SK-N-SH treated with all-trans-retinoic acid at 6 μM for 48 hours (cell line): ENCODE results near the gene RASAL2.
A peak's percentile ranks its signal among the peaks of the same experiment; 100 is the strongest.

Experiments used
- ATAC-seq: fragments of 200-7000 bp; cut with Tn5 transposase; 3 replicates; pipeline ENCODE4 v1.9.1; 2020; ENCODE audit warnings: mild to moderate bottlenecking, moderate library complexity
- ARNTL ChIP-seq: fragments of 450-650 bp; formaldehyde crosslinking; IDR thresholded peaks from 2 replicates; pipeline ENCODE4 v1.5.0; 2020; ENCODE audit warnings: low read depth, mild to moderate bottlenecking, moderate library complexity, borderline replicate concordance
- BACH2 ChIP-seq: fragments of 250-450 bp; sonication (Bioruptor Pico); IDR thresholded peaks from 2 replicates; pipeline ENCODE4 v1.9.0; 2021; ENCODE audit warnings: mild to moderate bottlenecking, borderline replicate concordance
- CSDC2 ChIP-seq: fragments of 250-450 bp; sonication (Bioruptor Pico); IDR thresholded peaks from 2 replicates; pipeline ENCODE4 v1.5.0; 2020; ENCODE audit warnings: mild to moderate bottlenecking, moderate library complexity
- ESRRG ChIP-seq: fragments of 250-450 bp; sonication (Bioruptor Pico); IDR thresholded peaks from 2 replicates; pipeline ENCODE4 v1.6.1; 2021; ENCODE audit warnings: mild to moderate bottlenecking
- GLIS3 ChIP-seq: fragments of 250-450 bp; sonication (Bioruptor Pico); IDR thresholded peaks from 2 replicates; pipeline ENCODE4 v1.5.0; 2020; ENCODE audit warnings: mild to moderate bottlenecking, moderate library complexity
- ISL1 ChIP-seq: fragments of 250-450 bp; sonication (Bioruptor Pico); IDR thresholded peaks from 2 replicates; pipeline ENCODE4 v2.1.2; 2022; ENCODE audit warnings: mild to moderate bottlenecking, moderate library complexity
- PPARA ChIP-seq: fragments of 250-450 bp; sonication (Bioruptor Pico); IDR thresholded peaks from 2 replicates; pipeline ENCODE4 v1.5.0; 2020; ENCODE audit warnings: mild to moderate bottlenecking, borderline replicate concordance
- RARB ChIP-seq: fragments of 250-450 bp; sonication (Bioruptor Pico); IDR thresholded peaks from 2 replicates; pipeline ENCODE4 v1.8.0; 2021; ENCODE audit warnings: mild to moderate bottlenecking, moderate library complexity
- TCF4 ChIP-seq: fragments of 250-450 bp; sonication (Bioruptor Pico); IDR thresholded peaks from 2 replicates; pipeline ENCODE4 v1.8.0; 2021; ENCODE audit warnings: mild to moderate bottlenecking, moderate library complexity, borderline replicate concordance
- TOX ChIP-seq: fragments of 250-450 bp; sonication (Bioruptor Pico); IDR thresholded peaks from 2 replicates; pipeline ENCODE4 v1.8.0; 2021; ENCODE audit warnings: mild to moderate bottlenecking, moderate library complexity, borderline replicate concordance
- ZC3H10 ChIP-seq: fragments of 250-450 bp; sonication (Bioruptor Pico); IDR thresholded peaks from 2 replicates; pipeline ENCODE4 v1.5.1; 2021; ENCODE audit warnings: mild to moderate bottlenecking, moderate library complexity
- ZFP3 ChIP-seq: fragments of 250-450 bp; sonication (Bioruptor Pico); IDR thresholded peaks from 2 replicates; pipeline ENCODE4 v1.5.0; 2020; ENCODE audit warnings: mild to moderate bottlenecking, moderate library complexity
- ZFP30 ChIP-seq: fragments of 450-650 bp; formaldehyde crosslinking; IDR thresholded peaks from 2 replicates; pipeline ENCODE4 v1.5.0; 2022; ENCODE audit warnings: mild to moderate bottlenecking, moderate library complexity
- ZNF8 ChIP-seq: fragments of 450-650 bp; formaldehyde crosslinking; IDR thresholded peaks from 2 replicates; pipeline ENCODE4 v1.5.0; 2020; ENCODE audit warnings: mild to moderate bottlenecking, moderate library complexity
- TF ChIP-seq, protein P1 (sequence below): fragments of 250-450 bp; sonication (Bioruptor Pico); IDR thresholded peaks from 2 replicates; pipeline ENCODE4 v1.8.0; 2021; ENCODE audit warnings: low read depth, mild to moderate bottlenecking, moderate library complexity, borderline replicate concordance
- TF ChIP-seq, protein P2 (sequence below): fragments of 250-450 bp; sonication (Bioruptor Pico); IDR thresholded peaks from 2 replicates; pipeline ENCODE4 v1.5.1; 2021; ENCODE audit warnings: mild to moderate bottlenecking, moderate library complexity
- TF ChIP-seq, protein P3 (sequence below): fragments of 250-450 bp; sonication (Bioruptor Pico); IDR thresholded peaks from 2 replicates; pipeline ENCODE4 v1.5.1; 2020; ENCODE audit warnings: low read depth, mild to moderate bottlenecking, moderate library complexity
- TF ChIP-seq, protein P4 (sequence below): fragments of 250-450 bp; sonication (Bioruptor Pico); IDR thresholded peaks from 2 replicates; pipeline ENCODE4 v1.5.0; 2020; ENCODE audit warnings: mild to moderate bottlenecking, moderate library complexity

The RASAL2 gene

DNA sequence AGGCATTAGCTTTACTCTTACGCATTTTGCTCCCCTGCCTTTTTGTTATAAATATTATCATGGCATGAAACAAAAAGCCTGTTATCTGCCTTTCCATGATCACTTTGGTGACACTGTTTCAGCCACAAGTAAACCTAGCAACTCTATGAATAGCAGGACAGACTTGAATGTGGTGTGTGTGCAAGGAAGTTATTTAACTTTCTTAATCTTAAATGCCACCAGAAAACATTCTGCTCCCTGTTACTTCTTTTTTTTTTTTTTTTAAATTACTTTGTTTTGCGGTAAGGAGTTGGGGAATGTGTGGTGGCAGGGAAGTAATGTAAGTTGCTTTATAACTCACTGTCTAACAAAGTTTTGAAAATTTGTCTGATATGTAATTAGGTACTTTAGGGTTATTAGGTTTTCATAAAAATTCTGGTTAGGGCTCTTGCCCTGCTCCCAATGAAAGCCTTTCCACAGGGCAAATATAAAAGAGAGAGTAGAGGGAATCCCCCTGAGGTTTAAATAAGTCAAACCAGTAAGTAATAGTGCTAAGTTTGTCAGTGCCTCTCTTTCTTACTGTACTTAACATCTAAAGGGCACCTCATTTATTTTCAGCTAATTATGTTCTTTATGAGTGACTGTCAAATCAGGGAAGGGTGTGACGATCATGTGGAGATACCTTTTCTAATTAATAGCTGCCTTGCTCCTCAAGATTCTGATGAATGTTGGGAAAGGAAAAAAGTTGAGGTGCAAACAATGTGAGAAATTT is 39.5 kb downstream of the RASAL2 start:
- no peak for TF ChIP-seq ZC3H10 (CRISPR knock-in tag)
- TF ChIP-seq ZNF8 (CRISPR knock-in tag) = no peak
- no peak for TF ChIP-seq PPARA (CRISPR knock-in tag)
- TF ChIP-seq, protein P1, sequence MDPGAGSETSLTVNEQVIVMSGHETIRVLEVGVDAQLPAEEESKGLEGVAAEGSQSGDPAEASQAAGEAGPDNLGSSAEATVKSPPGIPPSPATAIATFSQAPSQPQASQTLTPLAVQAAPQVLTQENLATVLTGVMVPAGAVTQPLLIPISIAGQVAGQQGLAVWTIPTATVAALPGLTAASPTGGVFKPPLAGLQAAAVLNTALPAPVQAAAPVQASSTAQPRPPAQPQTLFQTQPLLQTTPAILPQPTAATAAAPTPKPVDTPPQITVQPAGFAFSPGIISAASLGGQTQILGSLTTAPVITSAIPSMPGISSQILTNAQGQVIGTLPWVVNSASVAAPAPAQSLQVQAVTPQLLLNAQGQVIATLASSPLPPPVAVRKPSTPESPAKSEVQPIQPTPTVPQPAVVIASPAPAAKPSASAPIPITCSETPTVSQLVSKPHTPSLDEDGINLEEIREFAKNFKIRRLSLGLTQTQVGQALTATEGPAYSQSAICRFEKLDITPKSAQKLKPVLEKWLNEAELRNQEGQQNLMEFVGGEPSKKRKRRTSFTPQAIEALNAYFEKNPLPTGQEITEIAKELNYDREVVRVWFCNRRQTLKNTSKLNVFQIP (CRISPR knock-in tag) = no peak
- TF ChIP-seq, all 23 proteins: peak for 0
- ATAC-seq = no peak

DNA sequence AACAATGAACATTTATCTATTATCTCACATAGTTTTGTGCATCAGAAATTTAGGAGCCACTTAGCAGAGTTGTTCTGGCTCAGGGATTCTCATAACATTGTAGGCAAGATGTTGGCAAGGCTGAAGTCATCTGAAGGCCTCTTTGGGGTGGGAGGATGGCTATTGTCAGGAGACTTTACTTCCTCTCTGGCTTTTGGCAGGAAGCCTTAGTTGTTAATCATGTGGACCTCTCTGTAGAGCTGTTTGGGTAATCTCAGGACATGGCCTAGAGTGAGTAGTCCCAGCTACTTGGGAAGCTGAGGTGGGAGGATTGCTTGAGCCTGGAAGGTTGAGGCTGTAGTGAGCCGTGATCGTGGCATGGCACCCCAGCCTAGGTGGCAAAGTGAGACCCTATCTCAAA is 40.2 kb downstream of the RASAL2 start:
- peak; percentile 40 for ATAC-seq
- TF ChIP-seq, protein P2, sequence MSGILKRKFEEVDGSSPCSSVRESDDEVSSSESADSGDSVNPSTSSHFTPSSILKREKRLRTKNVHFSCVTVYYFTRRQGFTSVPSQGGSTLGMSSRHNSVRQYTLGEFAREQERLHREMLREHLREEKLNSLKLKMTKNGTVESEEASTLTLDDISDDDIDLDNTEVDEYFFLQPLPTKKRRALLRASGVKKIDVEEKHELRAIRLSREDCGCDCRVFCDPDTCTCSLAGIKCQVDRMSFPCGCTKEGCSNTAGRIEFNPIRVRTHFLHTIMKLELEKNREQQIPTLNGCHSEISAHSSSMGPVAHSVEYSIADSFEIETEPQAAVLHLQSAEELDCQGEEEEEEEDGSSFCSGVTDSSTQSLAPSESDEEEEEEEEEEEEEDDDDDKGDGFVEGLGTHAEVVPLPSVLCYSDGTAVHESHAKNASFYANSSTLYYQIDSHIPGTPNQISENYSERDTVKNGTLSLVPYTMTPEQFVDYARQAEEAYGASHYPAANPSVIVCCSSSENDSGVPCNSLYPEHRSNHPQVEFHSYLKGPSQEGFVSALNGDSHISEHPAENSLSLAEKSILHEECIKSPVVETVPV (CRISPR knock-in tag) = no peak
- TF ChIP-seq TCF4 (CRISPR knock-in tag) (no peak), PPARA (CRISPR knock-in tag) (no peak), ZNF8 (CRISPR knock-in tag) (no peak), ARNTL (CRISPR knock-in tag) (no peak), ISL1 (CRISPR knock-in tag) (no peak), ZFP30 (no peak), ZC3H10 (CRISPR knock-in tag) (no peak), CSDC2 (no peak), RARB (CRISPR knock-in tag) (no peak), BACH2 (CRISPR knock-in tag) (no peak), GLIS3 (CRISPR knock-in tag) (no peak), TOX (CRISPR knock-in tag) (no peak), ZFP3 (CRISPR knock-in tag) (no peak)
- TF ChIP-seq, protein P3, sequence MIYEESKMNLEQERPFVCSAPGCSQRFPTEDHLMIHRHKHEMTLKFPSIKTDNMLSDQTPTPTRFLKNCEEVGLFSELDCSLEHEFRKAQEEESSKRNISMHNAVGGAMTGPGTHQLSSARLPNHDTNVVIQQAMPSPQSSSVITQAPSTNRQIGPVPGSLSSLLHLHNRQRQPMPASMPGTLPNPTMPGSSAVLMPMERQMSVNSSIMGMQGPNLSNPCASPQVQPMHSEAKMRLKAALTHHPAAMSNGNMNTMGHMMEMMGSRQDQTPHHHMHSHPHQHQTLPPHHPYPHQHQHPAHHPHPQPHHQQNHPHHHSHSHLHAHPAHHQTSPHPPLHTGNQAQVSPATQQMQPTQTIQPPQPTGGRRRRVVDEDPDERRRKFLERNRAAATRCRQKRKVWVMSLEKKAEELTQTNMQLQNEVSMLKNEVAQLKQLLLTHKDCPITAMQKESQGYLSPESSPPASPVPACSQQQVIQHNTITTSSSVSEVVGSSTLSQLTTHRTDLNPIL (CRISPR knock-in tag) = no peak
- TF ChIP-seq, protein P4, sequence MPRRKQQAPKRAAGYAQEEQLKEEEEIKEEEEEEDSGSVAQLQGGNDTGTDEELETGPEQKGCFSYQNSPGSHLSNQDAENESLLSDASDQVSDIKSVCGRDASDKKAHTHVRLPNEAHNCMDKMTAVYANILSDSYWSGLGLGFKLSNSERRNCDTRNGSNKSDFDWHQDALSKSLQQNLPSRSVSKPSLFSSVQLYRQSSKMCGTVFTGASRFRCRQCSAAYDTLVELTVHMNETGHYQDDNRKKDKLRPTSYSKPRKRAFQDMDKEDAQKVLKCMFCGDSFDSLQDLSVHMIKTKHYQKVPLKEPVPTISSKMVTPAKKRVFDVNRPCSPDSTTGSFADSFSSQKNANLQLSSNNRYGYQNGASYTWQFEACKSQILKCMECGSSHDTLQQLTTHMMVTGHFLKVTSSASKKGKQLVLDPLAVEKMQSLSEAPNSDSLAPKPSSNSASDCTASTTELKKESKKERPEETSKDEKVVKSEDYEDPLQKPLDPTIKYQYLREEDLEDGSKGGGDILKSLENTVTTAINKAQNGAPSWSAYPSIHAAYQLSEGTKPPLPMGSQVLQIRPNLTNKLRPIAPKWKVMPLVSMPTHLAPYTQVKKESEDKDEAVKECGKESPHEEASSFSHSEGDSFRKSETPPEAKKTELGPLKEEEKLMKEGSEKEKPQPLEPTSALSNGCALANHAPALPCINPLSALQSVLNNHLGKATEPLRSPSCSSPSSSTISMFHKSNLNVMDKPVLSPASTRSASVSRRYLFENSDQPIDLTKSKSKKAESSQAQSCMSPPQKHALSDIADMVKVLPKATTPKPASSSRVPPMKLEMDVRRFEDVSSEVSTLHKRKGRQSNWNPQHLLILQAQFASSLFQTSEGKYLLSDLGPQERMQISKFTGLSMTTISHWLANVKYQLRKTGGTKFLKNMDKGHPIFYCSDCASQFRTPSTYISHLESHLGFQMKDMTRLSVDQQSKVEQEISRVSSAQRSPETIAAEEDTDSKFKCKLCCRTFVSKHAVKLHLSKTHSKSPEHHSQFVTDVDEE (CRISPR knock-in tag) = no peak
- TF ChIP-seq, protein P1 (CRISPR knock-in tag) = no peak
- TF ChIP-seq, all 23 proteins: peak for 0

DNA sequence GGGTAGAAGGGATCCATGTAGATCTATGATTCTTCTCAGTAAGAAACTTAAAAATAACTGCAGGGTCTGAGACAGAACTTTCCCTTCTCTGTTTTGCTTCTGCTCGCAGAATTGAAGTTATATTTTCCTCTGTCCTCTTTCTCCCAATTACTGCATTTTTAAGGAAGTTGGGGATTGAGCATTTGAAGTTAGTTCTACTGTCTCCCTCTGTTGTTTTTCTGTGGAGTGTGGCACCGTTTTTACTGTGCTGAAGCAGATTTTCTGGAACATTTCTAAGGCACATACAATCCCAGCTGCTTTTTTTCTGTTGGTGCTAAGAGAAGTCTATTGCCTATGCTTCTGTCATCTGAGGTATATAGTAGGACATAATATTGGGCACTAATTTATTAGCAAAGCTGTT is 43.3 kb downstream of the RASAL2 start:
- ATAC-seq = peak; percentile 54; the same call in 2 of the 3 replicates
- TF ChIP-seq TOX (CRISPR knock-in tag) (no peak), ESRRG (CRISPR knock-in tag) (no peak), ZFP3 (CRISPR knock-in tag) (no peak)
- TF ChIP-seq, protein P4 (CRISPR knock-in tag) = no peak
- TF ChIP-seq, all 23 proteins: peak for 0
